Astrocyte of the cerebellum (primary cell): ENCODE measurements around the gene EMCN.
"Not testable (repeated sequence)": the region's sequence is repeated elsewhere in the genome, so short reads cannot be mapped to it uniquely, and the experiment has no call there.

Experiments used
- DNase-seq: peaks from one replicate; pipeline ENCODE4 v3.0.0-alpha.2; 2011; ENCODE audit warnings: low read depth
- H3K4me3 ChIP-seq: 2 replicates; pipeline ENCODE4 v1.5.1; 2011; ENCODE audit warnings: mild to moderate bottlenecking, low read depth, low read length, moderate library complexity
- in situ Hi-C: cut with HindIII; loops from 2 replicates; pipeline ENCODE4 v1.10.0; 2017; ENCODE audit warnings: low sequenced_read_pairs
- TF ChIP-seq, protein P1 (sequence below): IDR thresholded peaks from 2 replicates; pipeline ENCODE4 v1.5.1; 2012; ENCODE audit warnings: low read length, low read depth, moderate library complexity, mild to moderate bottlenecking; ENCODE audit errors: missing control alignments

EMCN gene

DNA sequence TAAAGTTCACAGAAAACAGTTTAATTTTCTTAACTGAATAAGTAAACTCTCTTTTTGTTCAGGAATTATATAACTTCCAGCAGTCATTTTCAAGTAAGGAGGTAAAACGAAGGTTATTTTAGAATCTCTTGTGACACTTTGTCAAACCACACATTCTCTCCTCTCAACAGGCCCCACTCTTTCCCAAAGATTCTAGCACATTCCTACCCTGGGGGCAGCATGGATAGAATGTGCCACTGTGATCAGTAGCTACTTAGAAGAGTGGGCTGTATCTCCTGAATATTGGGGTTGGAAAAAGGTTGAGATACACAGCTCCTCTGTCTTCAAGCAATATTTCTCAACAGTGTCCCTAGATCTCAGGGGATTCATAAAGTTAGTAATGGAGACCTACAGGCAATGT lies 157.6 kb downstream of the EMCN start:
- in situ Hi-C loops = no loop called here
- DNase-seq = no peak
- TF ChIP-seq, protein P1, sequence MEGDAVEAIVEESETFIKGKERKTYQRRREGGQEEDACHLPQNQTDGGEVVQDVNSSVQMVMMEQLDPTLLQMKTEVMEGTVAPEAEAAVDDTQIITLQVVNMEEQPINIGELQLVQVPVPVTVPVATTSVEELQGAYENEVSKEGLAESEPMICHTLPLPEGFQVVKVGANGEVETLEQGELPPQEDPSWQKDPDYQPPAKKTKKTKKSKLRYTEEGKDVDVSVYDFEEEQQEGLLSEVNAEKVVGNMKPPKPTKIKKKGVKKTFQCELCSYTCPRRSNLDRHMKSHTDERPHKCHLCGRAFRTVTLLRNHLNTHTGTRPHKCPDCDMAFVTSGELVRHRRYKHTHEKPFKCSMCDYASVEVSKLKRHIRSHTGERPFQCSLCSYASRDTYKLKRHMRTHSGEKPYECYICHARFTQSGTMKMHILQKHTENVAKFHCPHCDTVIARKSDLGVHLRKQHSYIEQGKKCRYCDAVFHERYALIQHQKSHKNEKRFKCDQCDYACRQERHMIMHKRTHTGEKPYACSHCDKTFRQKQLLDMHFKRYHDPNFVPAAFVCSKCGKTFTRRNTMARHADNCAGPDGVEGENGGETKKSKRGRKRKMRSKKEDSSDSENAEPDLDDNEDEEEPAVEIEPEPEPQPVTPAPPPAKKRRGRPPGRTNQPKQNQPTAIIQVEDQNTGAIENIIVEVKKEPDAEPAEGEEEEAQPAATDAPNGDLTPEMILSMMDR = no peak
- H3K4me3 ChIP-seq = no peak overlapping the region

DNA sequence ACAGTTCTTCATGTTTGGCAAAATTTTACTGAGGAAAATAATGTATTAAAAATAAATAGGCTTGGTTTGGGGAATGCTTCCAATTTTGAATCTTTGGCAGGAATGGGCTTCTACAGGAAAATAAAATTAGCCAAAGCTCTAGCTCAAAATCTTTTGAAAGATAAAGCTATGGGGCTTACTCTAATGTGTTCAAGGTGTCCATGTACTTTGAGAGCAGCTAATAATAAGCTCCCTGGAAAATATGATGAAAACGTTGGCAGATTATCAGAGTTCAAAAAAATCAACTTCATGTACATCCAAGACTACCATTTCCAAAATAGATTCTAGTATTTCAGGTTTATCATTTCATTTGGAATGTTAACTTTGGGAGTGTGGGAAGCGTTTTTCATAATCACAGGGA lies 158.4 kb downstream of the EMCN start:
- H3K4me3 ChIP-seq = no peak overlapping the region
- TF ChIP-seq, protein P1 = no peak
- no peak for DNase-seq
- in situ Hi-C loops = no loop called here

DNA sequence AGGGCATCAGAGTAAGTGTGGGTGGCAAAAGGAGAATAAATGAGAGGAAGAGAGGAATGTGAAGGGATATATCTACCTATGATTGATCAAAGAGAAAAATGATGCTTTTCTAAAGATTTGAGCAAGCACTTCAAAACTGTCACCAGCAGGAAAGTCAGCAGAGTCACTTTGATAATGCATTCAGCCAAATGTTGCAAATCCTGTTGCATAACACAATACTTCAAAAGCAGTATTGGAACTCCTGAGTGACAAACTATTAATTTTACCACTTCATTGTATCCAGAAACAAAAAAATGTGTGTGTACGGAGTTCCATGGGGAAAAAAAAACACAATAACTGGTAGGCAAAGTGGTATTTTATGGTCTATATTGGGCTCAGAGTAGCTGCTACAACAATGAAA lies 160.3 kb downstream of the EMCN start:
- TF ChIP-seq, protein P1 = no peak
- H3K4me3 ChIP-seq = no peak overlapping the region
- in situ Hi-C loops = no loop called here
- no peak for DNase-seq

DNA sequence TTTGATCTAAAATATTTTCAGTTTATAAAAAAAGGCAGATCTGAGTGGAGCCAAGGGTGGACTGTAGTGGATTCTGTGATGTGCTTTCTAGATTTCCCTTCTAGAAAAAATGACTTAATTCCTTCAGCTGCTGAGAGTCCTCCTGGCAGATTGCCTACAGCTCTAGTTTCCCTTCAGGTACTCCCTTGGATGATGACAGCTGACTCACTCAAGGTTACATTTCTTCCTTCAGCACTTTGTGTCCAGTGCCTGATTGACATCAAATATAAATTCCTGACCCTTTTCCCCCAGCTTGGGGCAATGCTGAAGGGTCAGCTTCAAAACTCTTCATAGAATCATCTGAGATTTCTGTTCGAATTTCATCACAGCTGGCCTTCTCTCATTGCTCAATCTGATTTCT lies 161.7 kb downstream of the EMCN start:
- TF ChIP-seq, protein P1 = no peak
- no peak overlapping the region for H3K4me3 ChIP-seq
- DNase-seq = no peak
- in situ Hi-C loops = no loop called here

DNA sequence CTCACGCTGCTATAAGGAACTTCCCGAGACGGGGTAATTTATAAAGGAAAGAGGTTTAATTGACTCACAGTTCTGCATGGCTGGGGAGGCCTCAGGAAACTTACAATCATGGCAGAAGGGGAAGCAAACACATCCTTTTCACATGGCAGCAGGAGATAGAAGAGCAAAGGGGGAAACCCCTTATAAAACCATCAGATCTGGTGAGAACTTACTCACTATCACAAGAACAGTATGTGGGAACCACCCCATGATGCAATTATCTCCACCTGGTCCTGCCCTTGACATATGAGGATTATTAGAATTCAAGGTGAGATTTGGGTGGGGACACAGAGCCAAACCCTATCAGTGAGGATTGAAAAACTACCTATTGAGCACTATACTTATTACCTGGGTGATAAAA lies 165.5 kb downstream of the EMCN start:
- H3K4me3 ChIP-seq, DNase-seq, in situ Hi-C loops: not testable (repeated sequence)

DNA sequence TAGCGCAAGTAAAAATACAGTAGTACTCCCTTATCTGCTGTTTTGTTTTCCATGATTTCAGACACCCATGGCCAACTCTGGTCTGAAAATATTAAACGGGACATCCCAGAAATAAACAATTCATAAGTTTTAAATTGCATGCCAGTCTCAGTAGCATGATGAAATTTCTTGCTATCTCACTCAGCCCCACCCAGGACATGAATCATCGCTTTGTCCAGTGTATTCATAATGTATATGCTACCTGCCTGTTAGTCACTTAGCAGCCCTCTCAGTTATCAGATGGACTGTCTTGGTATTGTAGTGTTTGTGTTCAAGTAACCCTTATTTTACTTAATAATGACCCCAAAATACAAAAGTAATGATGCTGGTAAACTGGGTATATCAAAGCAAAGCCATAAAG lies 169.3 kb downstream of the EMCN start:
- TF ChIP-seq, protein P1 = no peak
- H3K4me3 ChIP-seq = no peak overlapping the region
- in situ Hi-C loops = no loop called here
- no peak for DNase-seq

DNA sequence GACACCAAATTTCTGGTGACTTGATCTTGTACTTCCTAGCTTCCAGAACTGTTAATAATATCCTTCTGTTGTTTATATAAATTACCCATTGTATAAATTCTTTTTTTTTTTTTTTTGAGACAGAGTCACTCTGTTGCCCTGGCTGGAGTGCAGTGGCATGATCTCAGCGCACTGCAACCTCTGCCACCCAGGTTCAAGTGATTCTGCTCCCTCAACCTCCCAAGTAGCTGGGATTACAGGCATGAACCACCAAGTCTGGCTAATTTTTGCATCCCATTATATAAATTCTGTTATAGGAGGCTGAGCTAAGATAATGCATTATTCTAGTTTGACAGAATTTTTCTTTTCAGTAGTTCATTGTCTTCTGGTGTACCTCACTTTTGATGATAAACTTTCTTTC lies 170.6 kb downstream of the EMCN start:
- H3K4me3 ChIP-seq = no peak overlapping the region
- in situ Hi-C loops = no loop called here
- no peak for DNase-seq
- TF ChIP-seq, protein P1 = no peak
